OCI-LY1 (cell line): Measurements from ENCODE around the gene PRAME.

Experiments used
- H2AFZ ChIP-seq: fragments of 200-600 bp; sonication (generic), shearing (Covaris generic); 2 replicates; pipeline ENCODE4 v1.6.0; 2014; ENCODE audit warnings: antibody characterized with exemption, mild to moderate bottlenecking, low read length
- H3F3A ChIP-seq: fragments of 200-600 bp; sonication (generic), shearing (Covaris generic); 2 replicates; pipeline ENCODE4 v1.6.0; 2014; ENCODE audit warnings: mild to moderate bottlenecking, antibody characterized with exemption, low read length, moderate library complexity; ENCODE audit not compliant: insufficient read depth
- H3K27ac ChIP-seq: fragments of 200-600 bp; sonication (generic); 2 replicates; pipeline ENCODE4 v1.5.1; 2014; ENCODE audit warnings: low read length, mixed run types, mild to moderate bottlenecking, low read depth; ENCODE audit not compliant: poor library complexity, severe bottlenecking
- H3K27me3 ChIP-seq: fragments of 200-600 bp; sonication (generic); 2 replicates; pipeline ENCODE4 v1.6.0; 2014; ENCODE audit warnings: antibody characterized with exemption, mild to moderate bottlenecking, low read length, moderate library complexity; ENCODE audit not compliant: insufficient read depth
- H3K36me3 ChIP-seq: fragments of 200-600 bp; sonication (generic); 2 replicates; pipeline ENCODE4 v1.6.1; 2014; ENCODE audit warnings: mild to moderate bottlenecking, antibody characterized with exemption, low read length, moderate library complexity, mixed read lengths; ENCODE audit not compliant: insufficient read depth
- H3K4me1 ChIP-seq: fragments of 200-600 bp; sonication (generic); 2 replicates; pipeline ENCODE4 v1.5.1; 2014; ENCODE audit warnings: mild to moderate bottlenecking, low read length, moderate library complexity; ENCODE audit not compliant: insufficient read depth, severe bottlenecking
- H3K4me2 ChIP-seq: fragments of 200-600 bp; sonication (generic), shearing (Covaris generic); 2 replicates; pipeline ENCODE4 v1.6.1; 2014; ENCODE audit warnings: low read length
- H3K4me3 ChIP-seq: fragments of 200-600 bp; sonication (generic); 2 replicates; pipeline ENCODE4 v1.5.1; 2014; ENCODE audit warnings: low read length, low read depth, mild to moderate bottlenecking, mixed read lengths; ENCODE audit not compliant: poor library complexity, severe bottlenecking
- H3K79me2 ChIP-seq: fragments of 200-600 bp; shearing (Covaris generic); 2 replicates; pipeline ENCODE4 v1.6.1; 2016; ENCODE audit warnings: mixed run types, low read length, mixed read lengths; ENCODE audit not compliant: insufficient read depth
- H3K9ac ChIP-seq: fragments of 200-600 bp; sonication (generic), shearing (Covaris generic); 2 replicates; pipeline ENCODE4 v1.6.1; 2014; ENCODE audit warnings: mild to moderate bottlenecking, low read length, mixed read lengths
- H3K9me2 ChIP-seq: fragments of 200-600 bp; sonication (generic), shearing (Covaris generic); 2 replicates; pipeline ENCODE4 v1.6.1; 2014; ENCODE audit warnings: low read depth, mild to moderate bottlenecking, low read length, mixed read lengths
- H3K9me3 ChIP-seq: fragments of 200-600 bp; shearing (Covaris generic); 2 replicates; pipeline ENCODE4 v1.6.1; 2014; ENCODE audit warnings: low read length, mixed read lengths
- H4K20me1 ChIP-seq: fragments of 200-600 bp; sonication (generic), shearing (Covaris generic); 2 replicates; pipeline ENCODE4 v1.6.0; 2016; ENCODE audit warnings: mild to moderate bottlenecking, low read length; ENCODE audit not compliant: insufficient read depth
- CTCF ChIP-seq: fragments of 200-600 bp; sonication (generic), shearing (Covaris generic); IDR thresholded peaks from 2 replicates; pipeline ENCODE4 v1.5.1; 2017; ENCODE audit warnings: mild to moderate bottlenecking, antibody characterized with exemption, low read length, moderate library complexity, mixed read lengths
- EZH2 ChIP-seq: fragments of 200-600 bp; sonication (generic), shearing (Covaris generic); IDR thresholded peaks from 2 replicates; pipeline ENCODE4 v1.8.0; 2017; ENCODE audit warnings: borderline replicate concordance, mixed run types, mild to moderate bottlenecking, antibody characterized with exemption, low read length, moderate library complexity, mixed read lengths

PRAME gene

GRCh38 chr22:22508274-22509176 lies 50.5 kb downstream of the PRAME start, which contains the start of gene ZNF280B:
ZNF280B (minus strand) TSS chr22:22508742; CDS start chr22:22489398, 19,344 bp downstream.
- H3K4me3 ChIP-seq = peak within 1 kb of the TSS; percentile 87
- H4K20me1 ChIP-seq = no peaks in the 10 kb centered on the region
- H3K9me3 ChIP-seq = peaks cover 6% of the 10 kb centered on the region
- H3K27ac ChIP-seq = no peak within 1 kb of the TSS
- H3K27me3 ChIP-seq = no peaks in the 10 kb centered on the region
- peak within 1 kb of the TSS; percentile 98; the same call in 1 of the 2 replicates for H2AFZ ChIP-seq
- H3K9ac ChIP-seq = peak within 1 kb of the TSS; percentile 85
- peaks cover 16% of the 10 kb centered on the region for H3K4me1 ChIP-seq
- TF ChIP-seq CTCF (peak; percentile 80), EZH2 (no peak)
- no peaks in the 10 kb centered on the region for H3K9me2 ChIP-seq
- no peaks in the 10 kb centered on the region for H3K79me2 ChIP-seq
- peaks cover 34% of the 10 kb centered on the region for H3K36me3 ChIP-seq
- no peaks in the 10 kb centered on the region for H3F3A ChIP-seq
- H3K4me2 ChIP-seq = peak within 1 kb of the TSS; percentile 91

- no peaks in the 10 kb centered on the region for H4K20me1 ChIP-seq
- peak overlapping the region; percentile 23; the same call in 1 of the 2 replicates for H2AFZ ChIP-seq
- peaks cover 16% of the 10 kb centered on the region for H3K4me1 ChIP-seq
- H3K79me2 ChIP-seq = no peaks in the 10 kb centered on the region
- H3K27ac ChIP-seq = no peak overlapping the region
- peaks cover 41% of the 10 kb centered on the region for H3K36me3 ChIP-seq
- peak overlapping the region; percentile 91 for H3K4me2 ChIP-seq
- H3K27me3 ChIP-seq = no peaks in the 10 kb centered on the region
- H3F3A ChIP-seq = no peaks in the 10 kb centered on the region
- peaks cover 6% of the 10 kb centered on the region for H3K9me3 ChIP-seq
- H3K9me2 ChIP-seq = no peaks in the 10 kb centered on the region
- H3K4me3 ChIP-seq = peak overlapping the region; percentile 87
- H3K9ac ChIP-seq = peak overlapping the region; percentile 85
- TF ChIP-seq CTCF (no peak), EZH2 (no peak)
These were observed 51.3 kb downstream of the PRAME start for GRCh38 chr22:22507743-22508273.

- no peak overlapping the region for H3K4me3 ChIP-seq
- peaks cover 6% of the 10 kb centered on the region for H3K9me3 ChIP-seq
- TF ChIP-seq CTCF = no peak
- TF ChIP-seq EZH2 = no peak
- H3K36me3 ChIP-seq = peaks cover 49% of the 10 kb centered on the region
- no peak overlapping the region for H3K9ac ChIP-seq
- no peaks in the 10 kb centered on the region for H3K9me2 ChIP-seq
- H3K27ac ChIP-seq = no peak overlapping the region
- H4K20me1 ChIP-seq = no peaks in the 10 kb centered on the region
- no peak overlapping the region for H2AFZ ChIP-seq
- no peaks in the 10 kb centered on the region for H3F3A ChIP-seq
- no peaks in the 10 kb centered on the region for H3K79me2 ChIP-seq
- no peak overlapping the region for H3K4me2 ChIP-seq
- H3K4me1 ChIP-seq = peaks cover 16% of the 10 kb centered on the region
- no peaks in the 10 kb centered on the region for H3K27me3 ChIP-seq
These were observed 52.3 kb downstream of the PRAME start for GRCh38 chr22:22506736-22507135.
